ENCODE data around the gene PPFIA4.

The PPFIA4 gene

GRCh38 chr1:203026031-203026665 lies at the start of gene PPFIA4:
Gene PPFIA4 (plus strand): TSS chr1:203026491. CDS start chr1:203039009, 12,518 bp downstream.
- H3K36me3 ChIP-seq (ENCODE audit: insufficient read depth, low read length) = peaks cover 38% of the 10 kb centered on the region
- H4K20me1 ChIP-seq (ENCODE audit: insufficient read depth, low read length) = no peaks in the 10 kb centered on the region
- no peak for TF ChIP-seq EZH2 (IDR thresholded peaks at IDR 0.05; ENCODE audit: borderline replicate concordance, low read depth, low read length, severe bottlenecking)
- TF ChIP-seq CTCF (IDR thresholded peaks at IDR 0.05; ENCODE audit: borderline replicate concordance, extremely low read depth, low read length, poor library complexity, severe bottlenecking) = no peak
- no peak within 1 kb of the TSS for H3K4me2 ChIP-seq (ENCODE audit: insufficient read depth, low read length)
- no peaks in the 10 kb centered on the region for H3K9me3 ChIP-seq (ENCODE audit: insufficient read depth, low read length, severe bottlenecking)
- H3K27me3 ChIP-seq (ENCODE audit: insufficient read depth, low read length, poor library complexity) = no peaks in the 10 kb centered on the region
- no peak within 1 kb of the TSS for H3K27ac ChIP-seq (ENCODE audit: low read length)
- ATAC-seq (ENCODE audit: insufficient read depth, low read depth) (no peak; the same call in 2 of the 3 replicates), DNase-seq (no peak)
- H2AFZ ChIP-seq (ENCODE audit: low read depth, low read length) = no peak within 1 kb of the TSS
- no peak within 1 kb of the TSS for H3K9ac ChIP-seq (ENCODE audit: low read depth, low read length)
- H3K79me2 ChIP-seq (ENCODE audit: insufficient read depth, low read length) = no peaks in the 10 kb centered on the region
- no peaks in the 10 kb centered on the region for H3K4me1 ChIP-seq (ENCODE audit: insufficient read depth, low read length)
- no peak within 1 kb of the TSS for H3K4me3 ChIP-seq (ENCODE audit: low read depth in 1 of 2, low read length in 2 of 2)

- no peak overlapping the region for H3K4me2 ChIP-seq (ENCODE audit: insufficient read depth, low read length)
- no peak overlapping the region for H2AFZ ChIP-seq (ENCODE audit: low read depth, low read length)
- no peaks in the 10 kb centered on the region for H3K79me2 ChIP-seq (ENCODE audit: insufficient read depth, low read length)
- ATAC-seq (ENCODE audit: insufficient read depth, low read depth) (no peak), DNase-seq (no peak)
- no peaks in the 10 kb centered on the region for H3K9me3 ChIP-seq (ENCODE audit: insufficient read depth, low read length, severe bottlenecking)
- no peak overlapping the region for H3K27ac ChIP-seq (ENCODE audit: low read length)
- no peak overlapping the region for H3K4me3 ChIP-seq (ENCODE audit: low read depth in 1 of 2, low read length in 2 of 2)
- H3K9ac ChIP-seq (ENCODE audit: low read depth, low read length) = no peak overlapping the region
- TF ChIP-seq EZH2 (IDR thresholded peaks at IDR 0.05; ENCODE audit: borderline replicate concordance, low read depth, low read length, severe bottlenecking) (no peak), CTCF (IDR thresholded peaks at IDR 0.05; ENCODE audit: borderline replicate concordance, extremely low read depth, low read length, poor library complexity, severe bottlenecking) (no peak)
- H3K27me3 ChIP-seq (ENCODE audit: insufficient read depth, low read length, poor library complexity) = peaks cover 28% of the 10 kb centered on the region
- no peaks in the 10 kb centered on the region for H3K36me3 ChIP-seq (ENCODE audit: insufficient read depth, low read length)
- no peaks in the 10 kb centered on the region for H3K4me1 ChIP-seq (ENCODE audit: insufficient read depth, low read length)
- H4K20me1 ChIP-seq (ENCODE audit: insufficient read depth, low read length) = no peaks in the 10 kb centered on the region
These were observed 49.7 kb upstream of the PPFIA4 start for GRCh38 chr1:202976633-202977032.

- Histone ChIP-seq H3K4me2 (ENCODE audit: insufficient read depth, low read length) (no peak overlapping the region), H3K79me2 (ENCODE audit: insufficient read depth, low read length) (no peaks in the 10 kb centered on the region), H3K4me1 (ENCODE audit: insufficient read depth, low read length) (no peaks in the 10 kb centered on the region), H4K20me1 (ENCODE audit: insufficient read depth, low read length) (no peaks in the 10 kb centered on the region), H3K9ac (ENCODE audit: low read depth, low read length) (no peak overlapping the region), H3K36me3 (ENCODE audit: insufficient read depth, low read length) (no peaks in the 10 kb centered on the region), H3K27ac (ENCODE audit: low read length) (no peak overlapping the region), H2AFZ (ENCODE audit: low read depth, low read length) (no peak overlapping the region), H3K9me3 (ENCODE audit: insufficient read depth, low read length, severe bottlenecking) (no peaks in the 10 kb centered on the region), H3K4me3 (ENCODE audit: low read depth in 1 of 2, low read length in 2 of 2) (no peak overlapping the region), H3K27me3 (ENCODE audit: insufficient read depth, low read length, poor library complexity) (peaks cover 24% of the 10 kb centered on the region)
- TF ChIP-seq EZH2 (IDR thresholded peaks at IDR 0.05; ENCODE audit: borderline replicate concordance, low read depth, low read length, severe bottlenecking) (no peak), CTCF (IDR thresholded peaks at IDR 0.05; ENCODE audit: borderline replicate concordance, extremely low read depth, low read length, poor library complexity, severe bottlenecking) (no peak)
- ATAC-seq (ENCODE audit: insufficient read depth, low read depth) (no peak), DNase-seq (no peak)
These were observed 46.8 kb upstream of the PPFIA4 start for GRCh38 chr1:202979459-202979858.

Measured in DND-41 (cell line).